Ascending aorta (tissue), 2 donors: ENCODE measurements around the gene SAMD11. TPM values are rescaled to one million over a fixed set of nuclear protein-coding genes. Genes with fewer than 3 reads are reported as not detected.

Experiments
- DNase-seq, 2 donors: peaks; one replicate each; pipeline ENCODE4 v3.0.0-alpha.2; 2019; ENCODE audit warnings: low spot score in 2 of 2
- H3K27ac ChIP-seq, 2 donors: fragments of 200-600 bp; sonication (generic); one replicate each; pipeline ENCODE4 v1.5.1; 2016 to 2017; ENCODE audit warnings: mild to moderate bottlenecking in 1 of 2
- H3K27me3 ChIP-seq: fragments of 200-600 bp; sonication (generic); one replicate; pipeline ENCODE4 v1.5.1; 2017
- H3K36me3 ChIP-seq, 2 donors: fragments of 200-600 bp; sonication (generic); one replicate each; pipeline ENCODE4 v1.5.1; 2016
- H3K4me1 ChIP-seq, 2 donors: fragments of 200-600 bp; sonication (generic); one replicate each; pipeline ENCODE4 v1.5.1; 2016 to 2017; ENCODE audit warnings: mild to moderate bottlenecking in 1 of 2
- H3K4me3 ChIP-seq, 2 donors: fragments of 200-600 bp; sonication (generic); one replicate each; pipeline ENCODE4 v1.5.1; 2016 to 2017; ENCODE audit warnings: mild to moderate bottlenecking in 1 of 2
- H3K9me3 ChIP-seq, 2 donors: fragments of 200-600 bp; sonication (generic); one replicate each; pipeline ENCODE4 v1.5.1; 2016
- CTCF ChIP-seq, 3 experiments: fragments of 200-600 bp in 2 of 3; fragments of 450-650 bp in 1 of 3; sonication (generic) in 2 of 3; IDR thresholded peaks; one replicate each; pipeline ENCODE4 v1.5.1; 2016 to 2019; ENCODE audit warnings: antibody characterized with exemption in 3 of 3, mild to moderate bottlenecking in 1 of 3, moderate library complexity in 1 of 3
- intact Hi-C: fragments of 100-400 bp; cut with DNase I; formaldehyde crosslinking; loops from one replicate; pipeline ENCODE4 v1.15.1; 2023
- total RNA-seq: library from RNA; depleted of rRNA; stranded (reverse); fragments of >200 nt; gene quantifications from one replicate; pipeline ENCODE4 v1.1.0, GENCODE V29; 2016

Gene SAMD11
- total RNA-seq, 1 donor from 2014 or later = 9.7 TPM

DNA sequence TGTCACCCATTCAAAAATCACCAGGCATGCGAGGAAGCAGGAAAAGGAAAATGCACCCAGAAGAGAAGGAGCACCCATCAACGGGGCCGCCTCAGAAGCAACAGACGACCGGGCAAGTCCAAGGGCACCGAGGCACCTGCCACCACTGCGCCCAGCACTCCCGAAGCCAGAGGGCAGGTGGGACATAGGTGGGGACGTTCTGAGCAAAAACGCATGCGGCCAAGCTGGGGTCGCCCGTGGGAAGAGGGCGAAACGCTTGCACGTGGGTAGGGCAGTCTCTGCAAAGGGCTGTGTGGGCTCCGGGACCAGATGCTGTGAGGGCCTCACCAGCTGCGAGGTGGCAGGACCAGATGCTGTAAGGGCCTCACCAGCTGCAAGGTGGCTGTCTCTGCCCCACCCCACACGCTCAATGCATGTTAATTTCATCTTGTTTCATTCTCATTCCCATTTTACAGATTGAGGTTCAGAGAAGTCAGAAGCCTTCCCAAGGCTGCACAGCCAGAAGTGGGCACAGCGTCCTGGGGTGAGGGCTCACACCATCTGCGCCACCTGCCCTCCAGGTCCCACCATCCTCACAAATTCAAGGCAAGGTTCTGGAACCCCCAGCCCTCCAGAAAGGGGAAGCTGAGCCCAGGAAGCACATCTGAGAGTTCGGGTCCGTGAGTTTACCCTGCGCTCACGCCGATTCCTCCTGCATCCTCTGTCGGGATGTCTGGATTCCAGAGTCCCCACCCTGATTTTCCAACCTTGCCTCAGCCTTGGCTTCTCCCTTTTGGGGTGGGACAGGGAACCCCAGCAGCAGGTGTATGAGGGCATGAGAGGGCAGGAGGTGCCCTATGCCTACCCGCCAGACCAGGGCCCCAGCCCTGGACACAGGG, 8.2 kb upstream of the SAMD11 start:
- intact Hi-C loops = no loop called here
- no peak for DNase-seq
- H3K36me3 ChIP-seq = no peaks in the 10 kb centered on the region
- H3K27ac ChIP-seq = no peak overlapping the region
- H3K27me3 ChIP-seq = no peaks in the 10 kb centered on the region
- H3K4me1 ChIP-seq = peaks cover 2 to 12% of the 10 kb centered on the region in 2 donors
- H3K4me3 ChIP-seq = no peak overlapping the region
- no peaks in the 10 kb centered on the region for H3K9me3 ChIP-seq
- TF ChIP-seq CTCF (IDR thresholded peaks at IDR 0.05) = no peak

DNA sequence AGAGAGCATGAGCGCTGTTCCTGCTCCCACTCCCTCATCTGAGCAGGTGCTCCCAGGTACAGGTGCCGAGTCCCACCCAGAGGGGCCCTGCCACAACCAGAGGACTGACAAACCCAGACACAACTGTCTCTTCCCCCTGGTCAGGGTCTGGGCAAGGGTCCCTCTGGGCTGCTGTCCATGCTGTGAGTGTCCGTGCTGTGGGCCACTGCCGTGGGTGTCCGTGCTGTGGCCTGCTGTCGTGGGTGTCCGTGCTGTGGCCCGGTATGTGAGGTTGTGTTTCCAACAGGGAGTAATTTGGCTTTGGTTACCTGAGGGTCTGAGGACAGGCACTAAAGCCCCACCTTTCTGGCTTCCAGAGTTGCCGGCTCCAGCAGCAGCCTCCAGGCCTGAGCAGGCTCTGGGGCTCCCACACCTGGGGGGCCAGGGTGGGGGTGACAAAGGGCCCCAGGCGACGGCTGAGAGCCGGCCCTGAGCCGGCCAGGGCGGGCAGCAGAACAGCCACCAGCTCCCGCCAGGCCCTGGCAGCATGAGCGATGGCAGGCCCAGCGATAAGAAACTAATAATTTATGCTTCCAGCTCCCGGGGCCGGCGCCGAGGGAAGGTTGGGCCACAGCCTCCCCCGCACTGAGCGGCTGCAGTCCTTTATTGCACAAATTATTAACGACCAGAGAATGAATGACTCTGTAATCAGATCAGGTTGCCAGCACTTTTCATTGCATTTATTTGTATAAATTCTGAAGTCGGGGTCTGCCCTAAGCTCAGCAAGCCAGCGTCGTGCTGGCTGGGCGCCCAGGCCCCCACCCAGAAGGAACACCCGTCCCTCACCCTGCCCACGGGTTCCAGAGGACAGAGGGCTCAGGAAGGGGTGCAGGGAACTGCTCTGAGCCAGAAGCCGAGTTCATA, 7.3 kb upstream of the SAMD11 start:
- H3K27me3 ChIP-seq = no peaks in the 10 kb centered on the region
- no peak for TF ChIP-seq CTCF (IDR thresholded peaks at IDR 0.05)
- no peak for DNase-seq
- H3K4me1 ChIP-seq = peaks cover 11 to 21% of the 10 kb centered on the region in 2 donors
- no peaks in the 10 kb centered on the region for H3K9me3 ChIP-seq
- H3K4me3 ChIP-seq = no peak overlapping the region
- H3K27ac ChIP-seq = no peak overlapping the region
- intact Hi-C loops = no loop called here
- H3K36me3 ChIP-seq = no peaks in the 10 kb centered on the region

DNA sequence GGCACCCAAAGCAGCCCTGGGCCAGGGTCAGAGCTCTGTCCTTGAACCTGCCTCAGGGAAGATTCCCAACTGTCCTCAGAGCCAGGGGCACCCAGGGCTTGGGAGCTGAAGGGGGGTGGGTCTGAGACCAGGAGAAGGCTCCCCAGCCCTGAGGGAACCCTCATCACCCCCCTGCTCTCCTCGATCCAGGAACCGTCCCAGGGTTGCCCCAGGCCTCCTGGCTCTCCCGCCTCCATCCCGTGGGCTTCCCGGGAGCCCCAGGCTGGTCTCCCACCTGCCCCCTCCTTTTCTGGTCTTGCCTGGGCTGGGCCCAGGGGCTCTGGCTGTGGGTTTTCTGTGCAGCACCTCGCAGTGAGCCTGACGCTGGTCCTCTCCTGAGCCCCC, 6.7 kb upstream of the SAMD11 start:
- no peak for TF ChIP-seq CTCF (IDR thresholded peaks at IDR 0.05)
- Histone ChIP-seq H3K36me3 (no peaks in the 10 kb centered on the region), H3K4me1 (peaks cover 12 to 23% of the 10 kb centered on the region in 2 donors), H3K27ac (no peak overlapping the region), H3K27me3 (no peaks in the 10 kb centered on the region), H3K9me3 (no peaks in the 10 kb centered on the region), H3K4me3 (no peak overlapping the region)
- no peak for DNase-seq
- intact Hi-C loops = no loop called here

DNA sequence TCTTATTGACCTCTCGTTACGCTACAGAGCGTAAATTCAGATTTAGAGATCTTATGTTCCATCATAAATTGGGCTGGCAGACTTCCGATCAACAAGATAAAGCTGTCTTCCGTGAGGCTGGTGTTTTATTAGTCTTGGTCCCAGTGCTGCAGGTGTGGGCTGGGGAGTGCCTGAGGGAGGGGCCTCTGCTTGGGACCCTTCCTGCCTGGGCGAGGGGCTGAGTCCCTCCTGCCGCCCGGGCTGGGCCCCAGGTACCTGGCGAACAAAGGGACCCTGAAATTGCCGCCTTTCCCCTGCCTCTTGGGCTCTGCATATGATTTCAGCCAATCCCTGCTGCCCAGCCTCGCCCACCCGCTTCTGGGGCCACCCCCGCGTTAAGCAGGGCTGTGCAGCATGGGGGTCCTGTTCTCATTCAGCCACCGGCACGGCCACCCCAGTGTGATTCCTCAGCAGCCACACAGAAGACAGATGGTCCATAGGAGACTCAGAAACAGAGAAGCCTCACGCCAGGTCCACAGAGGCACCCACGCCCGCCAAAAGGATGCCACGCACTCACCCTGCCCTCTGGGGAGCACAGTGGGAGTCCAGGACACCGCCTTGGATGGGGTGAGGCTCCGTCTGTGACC, 6.1 kb upstream of the SAMD11 start:
- no peaks in the 10 kb centered on the region for H3K27me3 ChIP-seq
- H3K27ac ChIP-seq = no peak overlapping the region
- intact Hi-C loops = no loop called here
- H3K36me3 ChIP-seq = no peaks in the 10 kb centered on the region
- TF ChIP-seq CTCF (IDR thresholded peaks at IDR 0.05) = no peak
- H3K4me3 ChIP-seq = no peak overlapping the region
- DNase-seq = no peak
- no peaks in the 10 kb centered on the region for H3K9me3 ChIP-seq
- peaks cover 12 to 23% of the 10 kb centered on the region in 2 donors for H3K4me1 ChIP-seq

DNA sequence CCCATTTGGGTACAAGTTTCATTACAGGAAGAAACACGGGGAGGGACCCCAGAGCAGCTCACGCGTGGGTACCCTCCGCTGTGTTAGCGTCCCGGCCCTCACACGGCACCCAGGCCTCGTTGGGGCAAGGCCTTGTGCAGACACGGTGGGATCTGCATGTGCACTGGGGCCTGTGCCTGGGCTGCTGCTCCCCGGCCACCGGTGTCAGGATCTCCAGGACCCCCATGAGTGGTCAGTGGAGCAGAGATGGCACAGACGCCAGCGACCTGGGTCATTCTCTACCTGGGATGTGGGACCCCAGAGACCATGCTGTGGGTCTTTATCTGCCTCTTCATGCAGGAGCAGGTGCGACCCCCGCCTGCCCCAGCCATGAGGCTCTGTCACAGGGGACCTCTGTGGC, 5.4 kb upstream of the SAMD11 start:
- Histone ChIP-seq H3K36me3 (no peaks in the 10 kb centered on the region), H3K27ac (no peak overlapping the region), H3K27me3 (no peaks in the 10 kb centered on the region), H3K9me3 (no peaks in the 10 kb centered on the region), H3K4me1 (peaks cover 16 to 26% of the 10 kb centered on the region in 2 donors), H3K4me3 (no peak overlapping the region)
- no peak for DNase-seq
- intact Hi-C loops = no loop called here
- TF ChIP-seq CTCF (IDR thresholded peaks at IDR 0.05) = no peak
